Transverse colon (tissue), 4 donors: ENCODE data around the gene PBLD. TPM values are rescaled to one million over a fixed set of nuclear protein-coding genes. Genes with fewer than 3 reads are reported as not detected.
A peak's percentile ranks its signal among the peaks of the same experiment; 100 is the strongest.

Experiments used
- DNase-seq: peaks from one replicate; pipeline ENCODE4 v3.0.0-alpha.2; 2019
- H3K27ac ChIP-seq, 4 donors: fragments of 200-600 bp; sonication (generic); 2 replicates each; pipeline ENCODE4 v1.5.1; 2016 to 2018; ENCODE audit warnings: inconsistent platforms in 4 of 4
- H3K27me3 ChIP-seq: fragments of 200-600 bp; sonication (generic); 2 replicates; pipeline ENCODE4 v1.5.1; 2017; ENCODE audit warnings: inconsistent platforms
- H3K36me3 ChIP-seq, 4 donors: fragments of 200-600 bp; sonication (generic); 2 replicates each; pipeline ENCODE4 v1.5.1; 2017 to 2019; ENCODE audit warnings: inconsistent platforms in 4 of 4
- H3K4me1 ChIP-seq, 4 donors: fragments of 200-600 bp; sonication (generic); 2 replicates each; pipeline ENCODE4 v1.5.1; 2017 to 2020; ENCODE audit warnings: inconsistent platforms in 4 of 4
- H3K4me3 ChIP-seq, 4 donors: fragments of 200-600 bp; sonication (generic); 1 replicate in 1 of 4; 2 replicates in 3 of 4; pipeline versions ENCODE4 v1.5.1 to v1.6.1; 2017 to 2019; ENCODE audit warnings: inconsistent platforms in 4 of 4
- H3K9me3 ChIP-seq, 2 donors: fragments of 200-600 bp; sonication (generic); 2 replicates each; pipeline ENCODE4 v1.5.1; 2017 to 2019; ENCODE audit warnings: inconsistent platforms in 2 of 2
- CTCF ChIP-seq, 5 experiments: fragments of 200-600 bp in 3 of 5; fragments of 450-650 bp in 2 of 5; sonication (generic) in 3 of 5; IDR thresholded peaks; 1 replicate in 2 of 5; 2 replicates in 3 of 5; pipeline ENCODE4 v1.5.1; 2016 to 2017; ENCODE audit warnings: antibody characterized with exemption in 5 of 5, inconsistent platforms in 3 of 5, mild to moderate bottlenecking in 2 of 5, moderate library complexity in 1 of 5
- EP300 ChIP-seq: sonication (generic); formaldehyde crosslinking; IDR thresholded peaks from one replicate; pipeline ENCODE4 v1.6.1; 2017; ENCODE audit warnings: antibody characterized with exemption, low read depth
- POLR2A ChIP-seq: fragments of 450-650 bp; IDR thresholded peaks from one replicate; pipeline ENCODE4 v1.6.1; 2016; ENCODE audit warnings: antibody characterized with exemption, mild to moderate bottlenecking, moderate library complexity
- POLR2AphosphoS5 ChIP-seq, 3 donors: sonication (generic); formaldehyde crosslinking; IDR thresholded peaks; one replicate each; pipeline ENCODE4 v1.6.1; 2016; ENCODE audit warnings: antibody characterized with exemption in 3 of 3
- WGBS, 2 donors: methylation state at CpG; one replicate each; pipeline ENCODE4 v1.1.5; 2018; ENCODE audit warnings: low coverage in 1 of 2; 5-methylcytosine and 5-hydroxymethylcytosine counted together
- in situ Hi-C, 4 donors: fragments of 200-750 bp; cut with MboI; loops; one replicate each; pipeline versions ENCODE4 v1.15.0 to v1.15.1; 2017; ENCODE audit warnings: low sequenced_read_pairs in 3 of 4, low pct_ligation_motif_present in 1 of 4, low pct_unique_long_range_greater_than_20kb in 1 of 4
- intact Hi-C: fragments of 100-400 bp; cut with DNase I; formaldehyde crosslinking; loops from one replicate; pipeline ENCODE4 v1.15.1; 2023; ENCODE audit warnings: low total_unique reads
- total RNA-seq, 4 donors: library from RNA; depleted of rRNA; stranded (reverse); fragments of >200 nt; gene quantifications; one replicate each; pipeline ENCODE4 v1.1.0, GENCODE V29; 2016

Gene PBLD
- total RNA-seq, 4 donors from 2014 or later = 63.9 to 130 (median 76.5) TPM

- intact Hi-C loops (no loop called here), in situ Hi-C loops (no loop called here)
Measured at GRCh38 chr10:68331455-68332258, 1.1 kb downstream of the PBLD start, which contains the start of gene HNRNPH3. TSS of gene HNRNPH3 (plus strand) at chr10:68332064. CDS start at chr10:68337222, 5,158 bp downstream.

GRCh38 chr10:68330852-68331454 lies 1.8 kb downstream of the PBLD start:
- intact Hi-C loops = no loop called here

More at GRCh38 chr10:68331455-68332258, 1.1 kb downstream of the PBLD start, which contains the start of gene HNRNPH3:
- H3K27ac ChIP-seq = peak within 1 kb of the TSS; percentile 96 to 99 (median 98)
- TF ChIP-seq POLR2A = peak; percentile 99
- peak; percentile 99 to 100 (median 99) for TF ChIP-seq POLR2AphosphoS5 (IDR thresholded peaks at IDR 0.05)
- no peak for TF ChIP-seq EP300
- peak in 2 of 5 experiments; percentile 8 to 39 for TF ChIP-seq CTCF (IDR thresholded peaks at IDR 0.05)
- H3K27me3 ChIP-seq = no peaks in the 10 kb centered on the region
- 0% methylated on average over 70 of the region's 73 CpGs; no CpG with 5 or more reads in 1 of the 2 donors for WGBS, 2 donors
- peaks cover 12 to 63% (median 44%) of the 10 kb centered on the region in 4 donors for H3K4me1 ChIP-seq
- H3K9me3 ChIP-seq = no peaks in the 10 kb centered on the region
- H3K4me3 ChIP-seq = peak within 1 kb of the TSS; percentile 73 to 98 (median 90)
- no peaks in the 10 kb centered on the region for H3K36me3 ChIP-seq
- DNase-seq = peak; percentile 99

GRCh38 chr10:68329506-68329861 lies 3.2 kb downstream of the PBLD start:
- Histone ChIP-seq H3K27ac (peak overlapping the region; percentile 96 to 99 (median 98)), H3K4me3 (no peak overlapping the region), H3K36me3 (no peaks in the 10 kb centered on the region), H3K27me3 (no peaks in the 10 kb centered on the region), H3K4me1 (peaks cover 12 to 41% (median 26%) of the 10 kb centered on the region in 4 donors), H3K9me3 (no peaks in the 10 kb centered on the region)
- in situ Hi-C loops = no loop called here
- TF ChIP-seq POLR2A (no peak), POLR2AphosphoS5 (IDR thresholded peaks at IDR 0.05) (no peak), CTCF (IDR thresholded peaks at IDR 0.05) (no peak), EP300 (no peak)
- WGBS, 2 donors = 87 to 100% methylated on average over 1 of the region's 1 CpG
- intact Hi-C loops = no loop called here
- no peak for DNase-seq

More at GRCh38 chr10:68330852-68331454, 1.8 kb downstream of the PBLD start:
- Histone ChIP-seq H3K36me3 (no peaks in the 10 kb centered on the region), H3K4me3 (peak overlapping the region; percentile 49 to 90 (median 82)), H3K27me3 (no peaks in the 10 kb centered on the region), H3K27ac (peak overlapping the region; percentile 96 to 99 (median 98)), H3K4me1 (peaks cover 12 to 56% (median 37%) of the 10 kb centered on the region in 4 donors), H3K9me3 (no peaks in the 10 kb centered on the region)
- in situ Hi-C loops = no loop called here
- no peak for TF ChIP-seq EP300
- TF ChIP-seq POLR2AphosphoS5 (IDR thresholded peaks at IDR 0.05) = no peak
- TF ChIP-seq CTCF (IDR thresholded peaks at IDR 0.05) = no peak
- no peak for TF ChIP-seq POLR2A
- DNase-seq = peak; percentile 27
- WGBS, 2 donors = 11 to 38% methylated on average over 18 to 29 of the region's 29 CpGs
